Placental pericyte (primary cell): Measurements from ENCODE around the gene RPL27A. TPM values are rescaled to one million over a fixed set of nuclear protein-coding genes. Genes with fewer than 3 reads are reported as not detected.
A peak's percentile ranks its signal among the peaks of the same experiment; 100 is the strongest.

Experiments used
- small RNA-seq: library from RNA; depleted of rRNA; stranded (forward); fragments of <200 nt; gene quantifications from one replicate; pipeline ENCODE3, GENCODE V24; 2012; ENCODE audit warnings: low replicate concordance
- total RNA-seq: library from RNA; depleted of rRNA; stranded (reverse); fragments of >200 nt; gene quantifications from 2 replicates; pipeline ENCODE4 v1.2.3, GENCODE V29; 2012

RPL27A gene
- 423 and 748 TPM in 2 replicates for total RNA-seq

DNA sequence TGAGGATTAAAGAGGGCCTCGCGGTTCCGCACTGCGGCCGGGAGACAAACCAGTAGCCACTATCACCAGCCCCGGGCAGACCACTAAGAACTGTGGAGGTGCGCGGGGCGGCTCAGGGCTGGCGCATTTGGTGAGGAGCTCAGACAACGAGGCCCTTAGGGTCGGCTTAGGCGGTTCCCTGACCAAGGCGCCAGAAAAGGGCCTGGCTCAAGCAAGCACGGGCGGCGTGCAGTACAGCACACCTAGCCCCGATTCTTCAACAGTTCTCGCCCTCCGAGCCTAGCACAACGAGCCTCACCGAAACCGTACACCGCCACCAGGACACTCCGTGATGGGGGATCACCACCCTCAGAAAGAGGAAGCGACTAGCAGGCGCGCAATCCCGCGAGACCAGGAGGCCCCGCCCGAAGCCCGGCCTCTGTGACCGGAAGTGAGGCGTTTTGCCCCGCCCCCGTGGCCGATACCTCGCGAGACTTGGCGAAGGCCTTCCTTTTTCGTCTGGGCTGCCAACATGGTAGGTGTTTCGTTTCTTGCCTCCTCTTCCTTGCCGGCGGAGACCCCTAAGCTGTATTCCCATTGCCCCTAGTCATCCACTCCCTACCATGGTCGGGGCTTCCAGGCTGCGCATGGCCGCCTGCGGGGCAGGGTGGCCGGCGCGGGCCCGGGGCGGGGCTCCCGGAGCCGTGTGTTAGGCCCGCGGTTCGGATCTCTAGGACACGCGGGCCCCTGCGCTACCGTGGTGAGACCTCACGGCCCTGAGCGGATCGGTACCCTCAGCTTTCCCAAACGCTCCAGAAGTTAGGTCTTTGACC is at the start of gene RPL27A, which contains the start of gene TRIM66:
Gene RPL27A, plus strand, starts transcription at position 490 of the 812 bp plus-strand sequence. Its CDS starts 22 bp downstream, at position 512.
Gene TRIM66, minus strand, starts transcription at position 363 of the 812 bp plus-strand sequence. CDS start 10,391 bp downstream, outside the sequence.

Small RNAs within 50 kb of the gene (small RNA-seq; reads per million reads assigned to genes)
- gene SNORA3A (not detected), gene SNORA3B (196 reads per million, percentile 99 among the genes with 10 or more reads in this experiment)

Other genes with a start within 250 kb of the RPL27A start
- 0.57 and 1.3 TPM in 2 replicates for gene STK33, start 88.6 kb upstream of the RPL27A start, total RNA-seq
- 7.4 and 9.7 TPM in 2 replicates for gene TRIM66, start 127 bp upstream of the RPL27A start, total RNA-seq
- gene AKIP1, start 228.4 kb downstream of the RPL27A start, total RNA-seq, result 28.7 and 54.8 TPM in 2 replicates